ENCODE data around the gene ACER3.
A peak's percentile ranks its signal among the peaks of the same experiment; 100 is the strongest.
"Not testable (repeated sequence)": the region's sequence is repeated elsewhere in the genome, so short reads cannot be mapped to it uniquely, and the experiment has no call there.

ACER3 gene

DNA sequence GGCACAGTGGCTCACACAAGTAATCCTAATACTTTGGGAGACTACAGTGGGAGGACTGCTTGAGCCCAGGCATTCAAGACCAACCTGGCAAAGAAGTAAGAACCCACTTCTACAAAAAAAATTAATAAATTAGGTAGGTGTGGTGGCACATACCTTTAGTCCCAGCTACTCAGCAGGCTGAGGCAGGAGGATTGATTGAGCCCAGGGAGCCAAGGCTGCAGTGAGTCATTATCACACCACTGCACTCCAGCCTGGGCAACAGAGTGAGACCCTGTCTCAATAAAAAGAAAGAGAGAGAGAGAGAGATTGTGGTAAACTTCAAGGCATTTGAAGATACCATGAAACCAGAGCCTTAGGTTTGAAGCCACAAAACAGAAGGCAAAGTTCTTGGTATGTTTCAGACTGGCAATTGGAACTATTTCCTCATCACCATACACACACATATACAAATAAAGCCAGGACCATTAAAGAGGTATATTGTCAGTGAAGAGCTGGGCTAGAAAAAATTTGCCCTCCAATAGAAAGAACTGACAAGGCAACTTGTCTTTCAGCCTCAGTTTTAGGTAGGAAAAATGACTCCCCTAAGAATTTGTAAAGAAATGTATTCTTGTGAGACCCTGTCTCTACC is 148.9 kb downstream of the ACER3 start:
- DNase-seq = no peak

DNA sequence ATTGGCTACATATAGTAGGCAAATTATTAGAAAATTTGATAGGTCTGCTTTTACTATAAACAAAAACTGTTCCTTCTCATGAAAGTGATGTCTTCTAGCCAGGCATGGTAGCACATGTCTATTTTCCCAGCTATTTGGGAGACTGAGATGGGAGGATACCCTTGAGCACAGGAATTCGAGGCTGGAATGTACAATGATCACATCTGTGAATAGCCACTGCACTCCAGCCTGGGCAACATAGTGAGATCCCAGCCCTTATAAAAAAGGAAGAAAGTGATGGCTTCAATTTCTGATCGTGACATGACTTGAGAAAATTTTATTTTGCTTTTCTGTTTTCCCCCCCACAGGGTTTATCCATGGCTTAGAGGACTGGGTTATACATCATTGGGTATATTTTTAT is 154.0 kb downstream of the ACER3 start:
- no peak for DNase-seq

DNA sequence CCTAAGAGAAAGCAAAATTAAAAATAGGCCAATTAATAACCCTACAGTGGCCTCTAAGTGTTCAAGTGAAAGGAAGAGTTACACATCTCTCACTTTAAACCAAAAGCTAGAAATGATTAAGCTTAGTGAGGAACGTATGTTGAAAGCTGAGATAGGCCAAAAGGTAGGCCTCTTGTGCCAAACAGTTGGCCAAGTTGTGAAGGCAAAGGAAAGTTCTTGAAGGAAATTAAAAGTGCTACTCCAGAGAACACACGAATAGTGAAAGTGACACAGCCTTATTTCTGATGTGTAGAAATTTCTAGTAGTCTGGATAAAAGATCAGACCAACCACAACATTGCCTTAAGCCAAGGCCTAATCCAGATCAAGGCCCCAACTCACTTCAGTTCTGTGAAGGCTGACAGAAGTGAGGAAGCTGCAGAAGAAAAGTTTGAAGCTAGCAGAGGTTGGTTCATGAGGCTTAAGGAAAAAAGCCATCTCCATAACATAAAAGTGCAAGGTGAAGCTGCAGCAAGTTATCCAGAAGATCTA is 157.7 kb downstream of the ACER3 start:
- DNase-seq = not testable (repeated sequence)

- DNase-seq = peak; percentile 41
Measured at GRCh38 chr11:77019976-77020595, 159.4 kb downstream of the ACER3 start.

- DNase-seq = no peak
Measured at GRCh38 chr11:77020734-77021133, 160.0 kb downstream of the ACER3 start.

GRCh38 chr11:77024745-77025144 is 164.0 kb downstream of the ACER3 start:
- no peak for DNase-seq

- no peak for DNase-seq
Measured at GRCh38 chr11:77026221-77026620, 165.5 kb downstream of the ACER3 start.

DNA sequence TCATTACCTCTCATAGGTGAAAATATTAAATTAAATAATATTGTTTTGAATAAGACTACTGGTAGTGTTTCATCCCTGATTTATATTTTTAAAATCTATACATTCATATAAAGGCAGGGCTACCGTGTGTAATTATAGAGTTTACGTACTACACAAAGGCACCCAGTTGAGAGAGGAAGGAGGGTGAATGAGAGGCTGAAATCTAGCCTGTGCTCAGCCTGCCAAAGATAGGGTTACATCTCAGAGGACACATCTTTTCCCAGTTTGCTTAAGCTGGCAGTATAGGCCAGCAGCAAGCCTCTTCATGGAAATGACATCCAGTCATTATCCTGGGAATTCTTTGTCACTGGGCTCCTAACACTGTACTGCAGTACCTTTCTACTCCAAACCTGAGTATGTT is 166.0 kb downstream of the ACER3 start:
- no peak for DNase-seq

DNA sequence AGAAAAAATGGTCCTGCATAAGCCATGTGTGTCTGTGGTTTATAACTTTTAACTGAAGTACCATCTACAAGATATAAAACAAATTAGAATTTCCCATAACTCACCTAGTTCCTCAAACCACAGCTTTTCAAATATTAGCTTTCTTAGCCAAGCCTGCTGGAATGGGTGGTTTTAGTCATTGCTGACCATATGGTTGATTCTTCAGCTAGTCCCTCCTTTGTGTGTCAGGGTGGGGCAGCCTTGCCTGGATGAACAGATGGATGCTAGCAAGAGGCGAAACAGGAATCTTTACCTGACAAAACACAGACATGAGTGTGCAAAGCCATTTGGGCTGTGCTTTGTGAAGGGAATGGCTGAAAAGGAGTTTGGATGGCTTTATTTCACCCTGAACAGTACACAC is 166.6 kb downstream of the ACER3 start:
- peak; percentile 0 for DNase-seq

GRCh38 chr11:77029829-77030228 is 169.1 kb downstream of the ACER3 start:
- no peak for DNase-seq

GRCh38 chr11:77030834-77031414 is 170.2 kb downstream of the ACER3 start:
- DNase-seq = no peak

GRCh38 chr11:77031599-77031998 is 170.9 kb downstream of the ACER3 start:
- no peak for DNase-seq

DNA sequence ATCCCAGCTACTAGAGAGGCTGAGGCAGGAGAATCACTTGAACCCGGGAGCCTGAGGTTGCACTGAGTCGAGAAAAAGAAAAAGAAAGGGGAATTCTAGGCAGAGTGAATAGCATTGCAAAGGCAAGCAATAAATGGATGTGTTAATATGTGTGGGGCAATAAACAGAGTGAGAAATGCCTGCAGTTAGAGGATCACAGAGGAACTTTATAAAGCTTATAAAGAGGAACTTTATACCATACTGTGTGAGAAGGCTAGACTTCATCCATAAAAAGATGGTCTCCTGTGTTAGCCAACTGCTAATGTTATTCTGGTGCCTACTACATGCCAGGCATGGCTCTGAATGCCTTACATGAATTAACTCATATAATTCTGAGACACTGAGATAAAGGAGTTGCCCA is 174.3 kb downstream of the ACER3 start:
- DNase-seq = no peak

GRCh38 chr11:77035580-77035979 is 174.9 kb downstream of the ACER3 start:
- no peak for DNase-seq

DNA sequence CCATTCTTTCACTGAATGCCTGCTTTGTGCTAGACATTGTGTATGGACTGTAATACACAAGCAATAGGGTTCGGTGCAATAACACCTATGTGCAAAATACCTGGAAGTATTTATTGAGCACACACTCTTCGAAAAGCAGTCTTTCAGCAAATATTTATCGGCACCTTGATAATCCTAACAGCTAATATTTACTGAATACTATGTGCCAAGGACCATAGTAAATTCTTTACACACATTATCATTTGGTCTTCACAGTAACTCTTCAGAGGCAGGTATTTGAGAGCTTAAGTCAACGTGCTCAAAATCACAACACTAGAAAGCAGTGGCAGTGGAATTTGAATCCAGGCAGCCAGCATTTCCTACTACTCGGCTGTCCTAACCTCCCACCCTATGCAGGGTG is 175.7 kb downstream of the ACER3 start:
- no peak for DNase-seq

GRCh38 chr11:77037057-77037456 is 176.3 kb downstream of the ACER3 start:
- no peak for DNase-seq

DNA sequence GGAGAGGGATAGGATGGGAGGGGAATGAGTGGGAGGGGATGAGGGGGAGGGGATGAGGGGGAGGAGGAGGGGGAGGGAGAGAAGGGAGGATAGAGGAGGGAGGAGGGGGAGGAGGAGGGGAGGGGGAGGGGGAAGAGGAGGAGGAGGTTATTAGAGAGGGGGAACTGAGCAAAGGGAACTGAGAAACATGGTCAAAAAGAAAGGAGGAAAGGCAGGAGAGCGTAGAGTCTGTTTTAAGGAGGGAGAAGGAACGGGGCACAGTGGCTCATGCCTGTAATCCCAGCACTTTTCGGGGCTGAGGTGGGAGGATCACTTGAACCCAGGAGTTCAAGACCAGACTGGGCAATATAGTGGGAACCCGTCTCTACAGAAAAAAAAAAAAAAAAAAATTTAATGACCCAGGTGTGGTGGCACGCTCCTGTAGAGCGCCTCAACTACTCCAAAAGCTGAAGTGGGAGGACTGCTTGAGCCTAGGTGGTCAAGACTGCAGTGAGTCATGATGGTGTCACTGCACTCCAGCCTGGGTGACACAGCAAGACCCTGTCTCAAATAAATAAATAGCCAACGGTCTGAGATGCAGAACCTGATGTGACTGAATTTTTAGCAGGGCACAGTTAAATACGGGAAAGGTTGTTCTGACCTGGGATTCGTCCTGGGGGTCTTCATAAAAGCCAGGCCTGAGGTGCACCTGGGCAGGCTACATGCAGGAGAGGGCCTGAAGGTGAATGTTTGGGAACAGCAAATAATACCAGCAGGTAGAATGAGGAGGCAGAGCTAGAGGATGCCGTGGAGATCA is 177.5 kb downstream of the ACER3 start:
- no peak for DNase-seq

GRCh38 chr11:77038825-77039326 is 178.2 kb downstream of the ACER3 start:
- no peak for DNase-seq

- peak; percentile 0 for DNase-seq
Measured at GRCh38 chr11:77039491-77040400, 179.0 kb downstream of the ACER3 start.

GRCh38 chr11:77040401-77040777 is 179.7 kb downstream of the ACER3 start:
- no peak for DNase-seq

- DNase-seq = no peak
Measured at GRCh38 chr11:77040889-77041288, 180.2 kb downstream of the ACER3 start.

- no peak for DNase-seq
Measured at GRCh38 chr11:77042111-77042726, 181.5 kb downstream of the ACER3 start.
